ENCODE results near the gene PRKD3. TPM values are rescaled to one million over a fixed set of nuclear protein-coding genes. Genes with fewer than 3 reads are reported as not detected.

PRKD3 gene
- total RNA-seq, 2 donors from 2014 or later: 21.1 to 28.7 TPM

DNA sequence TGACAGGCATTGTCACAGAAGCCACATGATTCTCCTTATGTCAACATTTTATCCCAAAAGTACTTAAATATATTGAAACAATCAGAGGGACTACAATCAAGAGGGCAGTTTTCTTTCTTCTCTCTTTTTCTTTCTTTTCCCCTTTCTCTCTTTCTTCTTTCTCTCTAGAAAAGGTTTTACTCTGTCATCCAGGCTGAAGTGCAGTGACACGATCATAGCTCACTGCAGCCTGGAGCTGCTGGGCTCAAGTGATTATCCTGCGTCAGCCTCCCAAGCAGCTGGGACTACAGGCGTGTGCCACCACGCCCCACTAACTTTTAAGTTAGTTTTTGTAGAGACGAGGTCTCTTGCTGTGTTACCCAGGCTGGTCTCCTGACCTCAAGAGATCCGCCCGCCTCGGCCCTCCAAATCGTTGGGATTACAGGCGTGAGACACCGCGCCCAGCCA is 1.0 kb upstream of the PRKD3 start:
- H3K27ac ChIP-seq: peak overlapping the region; percentile 81
- H3K9ac ChIP-seq (ENCODE audit: low read depth in 2 of 2, low read length in 2 of 2): peak overlapping the region; percentile 68 to 89
- peak overlapping the region; percentile 88 for H3K4me3 ChIP-seq
- no peaks in the 10 kb centered on the region for H3K36me3 ChIP-seq
- no peaks in the 10 kb centered on the region for H3K9me3 ChIP-seq
- H3K4me1 ChIP-seq: no peaks in the 10 kb centered on the region
- intact Hi-C loops (cut with DNase I): no loop called here
- no peaks in the 10 kb centered on the region for H3K27me3 ChIP-seq
- DNase-seq: peak; percentile 35
- TF ChIP-seq, protein P1, sequence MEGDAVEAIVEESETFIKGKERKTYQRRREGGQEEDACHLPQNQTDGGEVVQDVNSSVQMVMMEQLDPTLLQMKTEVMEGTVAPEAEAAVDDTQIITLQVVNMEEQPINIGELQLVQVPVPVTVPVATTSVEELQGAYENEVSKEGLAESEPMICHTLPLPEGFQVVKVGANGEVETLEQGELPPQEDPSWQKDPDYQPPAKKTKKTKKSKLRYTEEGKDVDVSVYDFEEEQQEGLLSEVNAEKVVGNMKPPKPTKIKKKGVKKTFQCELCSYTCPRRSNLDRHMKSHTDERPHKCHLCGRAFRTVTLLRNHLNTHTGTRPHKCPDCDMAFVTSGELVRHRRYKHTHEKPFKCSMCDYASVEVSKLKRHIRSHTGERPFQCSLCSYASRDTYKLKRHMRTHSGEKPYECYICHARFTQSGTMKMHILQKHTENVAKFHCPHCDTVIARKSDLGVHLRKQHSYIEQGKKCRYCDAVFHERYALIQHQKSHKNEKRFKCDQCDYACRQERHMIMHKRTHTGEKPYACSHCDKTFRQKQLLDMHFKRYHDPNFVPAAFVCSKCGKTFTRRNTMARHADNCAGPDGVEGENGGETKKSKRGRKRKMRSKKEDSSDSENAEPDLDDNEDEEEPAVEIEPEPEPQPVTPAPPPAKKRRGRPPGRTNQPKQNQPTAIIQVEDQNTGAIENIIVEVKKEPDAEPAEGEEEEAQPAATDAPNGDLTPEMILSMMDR (IDR thresholded peaks at IDR 0.05): no peak

GRCh38 chr2:37324536-37324785 is 172 bp downstream of the PRKD3 start:
- no peaks in the 10 kb centered on the region for H3K36me3 ChIP-seq
- peak overlapping the region in 1 of 2 donors; percentile 89 for H3K9ac ChIP-seq (ENCODE audit: low read depth in 2 of 2, low read length in 2 of 2)
- no peaks in the 10 kb centered on the region for H3K4me1 ChIP-seq
- peak overlapping the region; percentile 81 for H3K27ac ChIP-seq
- no peaks in the 10 kb centered on the region for H3K27me3 ChIP-seq
- intact Hi-C loops (cut with DNase I): no loop called here
- TF ChIP-seq, protein P1 (IDR thresholded peaks at IDR 0.05): no peak
- H3K9me3 ChIP-seq: no peaks in the 10 kb centered on the region
- DNase-seq: no peak
- peak overlapping the region; percentile 88 for H3K4me3 ChIP-seq

GRCh38 chr2:37323781-37324535 is 675 bp downstream of the PRKD3 start:
- Histone ChIP-seq H3K27ac (peak overlapping the region; percentile 81), H3K36me3 (no peaks in the 10 kb centered on the region), H3K27me3 (no peaks in the 10 kb centered on the region), H3K4me3 (peak overlapping the region; percentile 88), H3K4me1 (no peaks in the 10 kb centered on the region), H3K9me3 (no peaks in the 10 kb centered on the region), H3K9ac (ENCODE audit: low read depth in 2 of 2, low read length in 2 of 2) (peak overlapping the region; percentile 68 to 89)
- peak; percentile 62 for DNase-seq
- intact Hi-C loops (cut with DNase I): no loop called here
- TF ChIP-seq, protein P1 (IDR thresholded peaks at IDR 0.05): no peak

- intact Hi-C loops (cut with DNase I): no loop called here
- Histone ChIP-seq H3K27ac (peak overlapping the region; percentile 81), H3K9me3 (no peaks in the 10 kb centered on the region), H3K4me3 (peak overlapping the region; percentile 88), H3K4me1 (no peaks in the 10 kb centered on the region), H3K36me3 (no peaks in the 10 kb centered on the region), H3K9ac (ENCODE audit: low read depth in 2 of 2, low read length in 2 of 2) (peak overlapping the region; percentile 68 to 89), H3K27me3 (no peaks in the 10 kb centered on the region)
- no peak for DNase-seq
- TF ChIP-seq, protein P1 (IDR thresholded peaks at IDR 0.05): no peak
Measured at GRCh38 chr2:37323176-37323780, 1.4 kb downstream of the PRKD3 start.

GRCh38 chr2:37322368-37322767 is 2.3 kb downstream of the PRKD3 start:
- Histone ChIP-seq H3K27ac (no peak overlapping the region), H3K27me3 (no peaks in the 10 kb centered on the region), H3K4me3 (no peak overlapping the region), H3K9me3 (no peaks in the 10 kb centered on the region), H3K9ac (ENCODE audit: low read depth in 2 of 2, low read length in 2 of 2) (peak overlapping the region in 1 of 2 donors; percentile 1), H3K4me1 (no peaks in the 10 kb centered on the region), H3K36me3 (no peaks in the 10 kb centered on the region)
- DNase-seq: no peak
- TF ChIP-seq, protein P1 (IDR thresholded peaks at IDR 0.05): no peak
- intact Hi-C loops (cut with DNase I): no loop called here

Measured in colonic mucosa (tissue), 4 donors.